Thoracic aorta (tissue), 2 donors: Measurements from ENCODE around the gene GPATCH3. TPM values are rescaled to one million over a fixed set of nuclear protein-coding genes. Genes with fewer than 3 reads are reported as not detected.

Experiments used
- ATAC-seq: fragments of 150-250 bp; one replicate; pipeline ENCODE4 v1.8.0; 2017; ENCODE audit warnings: low read depth; ENCODE audit not compliant: insufficient number of reproducible peaks, low FRiP score
- DNase-seq: peaks from one replicate; pipeline ENCODE4 v3.0.0-alpha.2; 2020; ENCODE audit warnings: low spot score
- H3K27ac ChIP-seq, 2 donors: fragments of 200-600 bp; sonication (generic); 1 replicate in 1 of 2; 2 replicates in 1 of 2; pipeline ENCODE4 v1.5.1; 2016; ENCODE audit warnings: mild to moderate bottlenecking in 2 of 2, moderate library complexity in 2 of 2
- H3K27me3 ChIP-seq: fragments of 200-600 bp; sonication (generic); replicated peaks from 2 replicates; pipeline ENCODE4 v1.6.0; 2016; ENCODE audit warnings: mild to moderate bottlenecking; ENCODE audit not compliant: insufficient read depth
- H3K36me3 ChIP-seq: fragments of 200-600 bp; sonication (generic); one replicate; pipeline ENCODE4 v1.5.1; 2016
- H3K4me1 ChIP-seq, 2 donors: fragments of 200-600 bp; sonication (generic); 1 replicate in 1 of 2; 2 replicates in 1 of 2; pipeline versions ENCODE4 v1.5.1 to v1.6.0; 2016; ENCODE audit warnings: low read depth in 2 of 2, mild to moderate bottlenecking in 1 of 2; ENCODE audit not compliant: control insufficient read depth in 1 of 2
- H3K4me3 ChIP-seq: fragments of 200-600 bp; sonication (generic); 2 replicates; pipeline ENCODE4 v1.5.1; 2016; ENCODE audit warnings: mild to moderate bottlenecking
- H3K9me3 ChIP-seq: fragments of 200-600 bp; sonication (generic); 2 replicates; pipeline ENCODE4 v1.5.1; 2016
- CTCF ChIP-seq: fragments of 200-600 bp; sonication (generic); IDR thresholded peaks from one replicate; pipeline ENCODE4 v1.5.1; 2019; ENCODE audit warnings: antibody characterized with exemption
- total RNA-seq, 2 donors: library from RNA; depleted of rRNA; stranded (reverse); fragments of >200 nt; gene quantifications; one replicate each; pipeline versions ENCODE4 v1.1.0 to v1.2.3, GENCODE V29; 2016

Gene GPATCH3
- total RNA-seq, 2 donors from 2014 or later, result 10.3 to 11.8 TPM

GRCh38 chr1:26913754-26914619 lies 13.7 kb upstream of the GPATCH3 start, which contains the start of gene NR0B2:
Gene NR0B2 (minus strand): TSS chr1:26913975. CDS start chr1:26913940, 35 bp downstream.
- ATAC-seq (no peak), DNase-seq (no peak)
- Histone ChIP-seq H3K36me3 (no peaks in the 10 kb centered on the region), H3K4me1 (no peaks in the 10 kb centered on the region), H3K27ac (no peak within 1 kb of the TSS), H3K4me3 (no peak within 1 kb of the TSS), H3K9me3 (no peaks in the 10 kb centered on the region), H3K27me3 (no peaks in the 10 kb centered on the region)
- no peak for TF ChIP-seq CTCF

GRCh38 chr1:26913389-26913753 lies 13.1 kb upstream of the GPATCH3 start:
- Histone ChIP-seq H3K27ac (no peak overlapping the region), H3K4me1 (no peaks in the 10 kb centered on the region), H3K9me3 (no peaks in the 10 kb centered on the region), H3K4me3 (no peak overlapping the region), H3K27me3 (no peaks in the 10 kb centered on the region), H3K36me3 (no peaks in the 10 kb centered on the region)
- TF ChIP-seq CTCF, result no peak
- no peak for ATAC-seq
- no peak for DNase-seq

DNA sequence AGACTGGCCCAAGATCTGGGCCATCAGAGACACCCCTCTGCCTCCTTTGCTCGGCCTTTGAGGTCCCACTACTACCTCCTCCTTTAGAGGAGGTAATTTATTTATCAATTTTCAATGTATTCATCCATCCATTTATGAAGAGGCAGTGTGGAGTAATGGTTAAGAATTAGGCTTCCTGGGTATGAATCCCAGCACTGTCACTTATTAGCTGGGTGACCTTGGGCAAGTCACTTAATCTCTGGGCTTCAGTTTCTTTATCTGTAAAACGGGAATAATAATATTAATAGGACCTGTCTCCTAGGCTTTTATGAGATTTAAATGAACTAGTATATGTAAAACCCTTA lies 11.9 kb upstream of the GPATCH3 start:
- Histone ChIP-seq H3K27me3 (no peaks in the 10 kb centered on the region), H3K36me3 (no peaks in the 10 kb centered on the region), H3K4me3 (no peak overlapping the region), H3K4me1 (no peaks in the 10 kb centered on the region), H3K9me3 (no peaks in the 10 kb centered on the region), H3K27ac (no peak overlapping the region)
- ATAC-seq (no peak), DNase-seq (no peak)
- no peak for TF ChIP-seq CTCF

DNA sequence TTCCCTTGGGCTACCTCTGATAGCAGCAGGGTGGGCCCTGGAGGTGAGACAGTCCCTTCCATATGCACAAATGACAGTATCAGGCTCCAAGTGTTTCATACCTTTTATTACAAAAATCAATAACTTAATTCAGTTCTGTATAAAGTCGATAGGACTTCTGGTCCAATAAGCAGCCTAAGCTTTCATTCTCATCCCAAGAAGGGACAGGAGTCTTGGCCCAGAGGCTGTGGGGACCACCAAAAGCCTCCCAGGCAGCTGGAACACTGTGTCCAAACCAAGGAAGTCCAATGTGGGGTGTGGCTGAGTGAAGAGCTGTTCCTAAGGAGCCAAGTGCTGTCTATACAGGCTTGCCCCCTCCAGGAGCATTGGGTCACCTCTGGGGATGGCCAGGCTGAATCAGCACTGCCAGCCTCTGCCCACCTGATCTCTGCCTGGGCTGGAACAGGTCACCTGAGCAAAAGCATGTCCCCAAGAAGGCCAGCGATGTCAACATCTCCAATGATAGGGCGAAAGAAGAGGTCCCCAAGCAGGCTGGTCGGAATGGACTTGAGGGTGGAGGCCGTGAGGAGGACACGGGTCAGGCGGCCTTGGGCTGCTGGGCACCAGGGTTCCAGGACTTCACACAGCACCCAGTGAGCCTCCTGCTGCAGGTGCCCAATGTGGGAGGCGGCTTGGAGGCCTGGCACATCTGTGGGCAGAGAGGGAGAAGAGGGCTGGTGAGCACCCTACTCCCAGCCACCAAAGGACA lies 11.3 kb upstream of the GPATCH3 start:
- Histone ChIP-seq H3K9me3 (no peaks in the 10 kb centered on the region), H3K27me3 (no peaks in the 10 kb centered on the region), H3K4me1 (no peaks in the 10 kb centered on the region), H3K4me3 (no peak overlapping the region), H3K36me3 (no peaks in the 10 kb centered on the region), H3K27ac (no peak overlapping the region)
- TF ChIP-seq CTCF, result no peak
- ATAC-seq, result no peak
- DNase-seq, result no peak

GRCh38 chr1:26910343-26911160 lies 10.3 kb upstream of the GPATCH3 start:
- Histone ChIP-seq H3K27me3 (no peaks in the 10 kb centered on the region), H3K4me3 (no peak overlapping the region), H3K9me3 (no peaks in the 10 kb centered on the region), H3K36me3 (no peaks in the 10 kb centered on the region), H3K4me1 (no peaks in the 10 kb centered on the region), H3K27ac (no peak overlapping the region)
- no peak for ATAC-seq
- no peak for TF ChIP-seq CTCF
- DNase-seq, result no peak
